Mesenchymal stem cell (in vitro differentiated cells and primary cell): ENCODE results near the gene COPB1.

Source experiments
- DNase-seq: peaks from one replicate; pipeline ENCODE4 v3.0.0-alpha.2; 2013
- H2AFZ ChIP-seq: one replicate; pipeline ENCODE4 v1.6.1; 2013; ENCODE audit warnings: low read depth, mild to moderate bottlenecking, control low read depth, inconsistent platforms, low read length, moderate library complexity
- H2AK5ac ChIP-seq: 2 replicates; pipeline ENCODE4 v1.6.1; 2013; ENCODE audit warnings: low read length, moderate library complexity, mild to moderate bottlenecking, inconsistent platforms; ENCODE audit not compliant: severe bottlenecking
- H2BK120ac ChIP-seq: one replicate; pipeline ENCODE4 v1.6.1; 2013; ENCODE audit warnings: low read depth, mild to moderate bottlenecking, inconsistent platforms, low read length, moderate library complexity
- H2BK12ac ChIP-seq, 2 experiments: one replicate each; pipeline ENCODE4 v1.6.1; 2013; ENCODE audit warnings: inconsistent platforms in 2 of 2, low read length in 2 of 2, mild to moderate bottlenecking in 2 of 2, moderate library complexity in 2 of 2, control low read depth in 1 of 2
- H2BK15ac ChIP-seq: one replicate; pipeline ENCODE4 v1.6.1; 2013; ENCODE audit warnings: mild to moderate bottlenecking, low read depth, inconsistent platforms; ENCODE audit not compliant: poor library complexity, severe bottlenecking
- H2BK5ac ChIP-seq: 2 replicates; pipeline ENCODE4 v1.6.1; 2013; ENCODE audit warnings: low read depth, mild to moderate bottlenecking, low read length, control low read depth, inconsistent platforms; ENCODE audit not compliant: poor library complexity, severe bottlenecking
- H3K14ac ChIP-seq, 2 experiments: one replicate each; pipeline ENCODE4 v1.6.1; 2013; ENCODE audit warnings: inconsistent platforms in 2 of 2, low read length in 2 of 2, control low read depth in 1 of 2, mild to moderate bottlenecking in 1 of 2, moderate library complexity in 1 of 2
- H3K18ac ChIP-seq, 2 experiments: one replicate each; pipeline ENCODE4 v1.6.1; 2013; ENCODE audit warnings: inconsistent platforms in 2 of 2, low read length in 2 of 2, control low read depth in 1 of 2, low read depth in 1 of 2, mild to moderate bottlenecking in 1 of 2
- H3K23ac ChIP-seq, 2 experiments: one replicate each; pipeline ENCODE4 v1.6.1; 2013; ENCODE audit warnings: inconsistent platforms in 2 of 2, low read length in 2 of 2, mild to moderate bottlenecking in 2 of 2, moderate library complexity in 2 of 2, control low read depth in 1 of 2
- H3K27ac ChIP-seq: 2 replicates; pipeline ENCODE4 v1.5.1; 2013; ENCODE audit warnings: mild to moderate bottlenecking, moderate library complexity, low read length, control low read depth, inconsistent platforms; ENCODE audit not compliant: poor library complexity, severe bottlenecking
- H3K27me3 ChIP-seq, 2 experiments: 2 replicates each; pipeline versions ENCODE4 v1.6.1 to v1.7.0; 2013; ENCODE audit warnings: low read length in 2 of 2, mild to moderate bottlenecking in 2 of 2, moderate library complexity in 2 of 2, control low read depth in 1 of 2, inconsistent platforms in 1 of 2; ENCODE audit not compliant: control insufficient read depth in 1 of 2, insufficient read depth in 1 of 2
- H3K36me3 ChIP-seq, 2 experiments: 2 replicates each; pipeline versions ENCODE4 v1.6.1 to v1.7.0; 2013; ENCODE audit warnings: low read length in 2 of 2, control low read depth in 1 of 2, inconsistent platforms in 1 of 2, low read depth in 1 of 2, mild to moderate bottlenecking in 1 of 2; ENCODE audit not compliant: insufficient read depth in 2 of 2, control insufficient read depth in 1 of 2
- H3K4ac ChIP-seq, 2 experiments: one replicate each; pipeline ENCODE4 v1.6.1; 2013; ENCODE audit warnings: inconsistent platforms in 2 of 2, low read length in 2 of 2, mild to moderate bottlenecking in 2 of 2, moderate library complexity in 2 of 2, control low read depth in 1 of 2, low read depth in 1 of 2
- H3K4me1 ChIP-seq: 2 replicates; pipeline ENCODE4 v1.6.1; 2013; ENCODE audit warnings: low read depth, low read length, control low read depth; ENCODE audit not compliant: control insufficient read depth, insufficient read depth
- H3K4me2 ChIP-seq: 2 replicates; pipeline ENCODE4 v1.6.1; 2013; ENCODE audit warnings: low read length, mild to moderate bottlenecking, inconsistent platforms; ENCODE audit not compliant: poor library complexity, severe bottlenecking
- H3K4me3 ChIP-seq, 2 experiments: 2 replicates each; pipeline versions ENCODE4 v1.5.1 to v1.7.0; 2013; ENCODE audit warnings: low read length in 2 of 2, mild to moderate bottlenecking in 2 of 2, control low read depth in 1 of 2, low read depth in 1 of 2; ENCODE audit not compliant: insufficient read depth in 1 of 2
- H3K79me1 ChIP-seq: replicated peaks from 2 replicates; pipeline ENCODE4 v1.6.1; 2013; ENCODE audit warnings: mild to moderate bottlenecking, control low read depth, low read length, inconsistent platforms; ENCODE audit not compliant: poor library complexity, severe bottlenecking
- H3K9ac ChIP-seq: 2 replicates; pipeline ENCODE4 v1.7.0; 2013; ENCODE audit warnings: mild to moderate bottlenecking, low read length, moderate library complexity
- H3K9me3 ChIP-seq: 2 replicates; pipeline ENCODE4 v1.7.0; 2013; ENCODE audit warnings: mild to moderate bottlenecking, low read length; ENCODE audit not compliant: control insufficient read depth
- H4K8ac ChIP-seq: one replicate; pipeline ENCODE4 v1.6.1; 2013; ENCODE audit warnings: inconsistent platforms, mild to moderate bottlenecking, low read length, moderate library complexity
- H4K91ac ChIP-seq: one replicate; pipeline ENCODE4 v1.6.1; 2013; ENCODE audit warnings: mild to moderate bottlenecking, low read length, inconsistent platforms
- WGBS: methylation state at CpG from one replicate; pipeline ENCODE4 v1.1.7; 2013; ENCODE audit warnings: mixed read lengths; 5-methylcytosine and 5-hydroxymethylcytosine counted together

Gene COPB1

DNA sequence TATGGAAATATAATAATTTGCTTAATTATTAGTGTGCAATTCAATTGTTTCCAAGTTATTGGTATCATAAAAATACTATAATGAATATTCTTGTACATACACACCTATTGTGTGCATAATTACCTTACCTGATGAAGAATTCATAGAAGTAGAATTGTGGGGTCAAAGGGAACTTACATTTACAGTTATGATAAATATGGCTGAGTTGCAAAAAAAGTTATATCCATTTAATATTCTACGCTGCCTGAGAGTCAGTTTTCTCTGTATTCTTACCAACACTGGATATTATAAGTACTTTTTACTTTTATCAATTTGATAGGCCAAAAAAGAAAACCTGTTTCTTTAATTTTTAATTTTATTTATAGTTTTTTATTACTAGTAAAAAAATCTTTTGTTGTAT is 22.6 kb upstream of the COPB1 start:
- Histone ChIP-seq H3K14ac (no peak overlapping the region), H3K79me1 (no peaks in the 10 kb centered on the region), H4K8ac (no peak overlapping the region), H3K4me3 (no peak overlapping the region), H2AFZ (no peak overlapping the region), H2AK5ac (no peak overlapping the region), H3K9ac (no peak overlapping the region), H3K23ac (no peak overlapping the region), H4K91ac (no peak overlapping the region), H2BK120ac (no peak overlapping the region), H2BK12ac (no peak overlapping the region), H3K4ac (no peak overlapping the region), H3K36me3 (peaks cover 3 to 13% of the 10 kb centered on the region in 2 experiments), H2BK5ac (no peak overlapping the region), H3K18ac (no peak overlapping the region), H2BK15ac (no peak overlapping the region), H3K4me2 (no peak overlapping the region), H3K9me3 (no peaks in the 10 kb centered on the region), H3K27ac (no peak overlapping the region), H3K4me1 (peaks cover 5% of the 10 kb centered on the region), H3K27me3 (no peaks in the 10 kb centered on the region)
- WGBS = no CpG with 5 or more reads among the region's 1 CpG
- no peak for DNase-seq

DNA sequence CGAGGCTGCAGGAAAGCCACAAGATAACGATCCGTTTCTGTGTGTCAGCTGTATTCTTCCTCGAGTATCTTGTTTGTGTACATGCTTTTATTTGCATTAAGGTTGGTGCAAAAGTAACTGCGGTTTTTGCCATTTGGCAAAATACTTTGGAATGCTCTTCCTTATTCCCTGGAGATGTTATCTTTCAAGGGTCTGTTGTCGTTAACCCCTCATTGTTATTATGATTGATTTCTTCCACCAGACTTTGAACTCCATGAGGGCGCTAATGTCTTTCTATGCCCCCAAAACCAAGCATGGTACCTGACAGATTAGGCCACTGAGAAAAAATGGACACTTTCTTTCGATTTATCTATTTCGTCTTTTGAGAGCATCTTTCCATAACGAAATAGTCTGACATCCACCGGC is 21.1 kb upstream of the COPB1 start:
- peak overlapping the region; percentile 68 for H3K4me2 ChIP-seq
- H2AK5ac ChIP-seq = no peak overlapping the region
- H3K36me3 ChIP-seq = peaks cover 7 to 27% of the 10 kb centered on the region in 2 experiments
- peak overlapping the region; percentile 35 for H3K27ac ChIP-seq
- H3K4ac ChIP-seq = no peak overlapping the region
- H3K79me1 ChIP-seq = peaks cover 4% of the 10 kb centered on the region
- no peaks in the 10 kb centered on the region for H3K9me3 ChIP-seq
- peaks cover 5% of the 10 kb centered on the region for H3K4me1 ChIP-seq
- H3K27me3 ChIP-seq = no peaks in the 10 kb centered on the region
- peak overlapping the region; percentile 45 for H4K8ac ChIP-seq
- no peak overlapping the region for H2BK5ac ChIP-seq
- H2BK120ac ChIP-seq = no peak overlapping the region
- peak overlapping the region; percentile 100 for H3K9ac ChIP-seq
- WGBS = 33% methylated on average over 11 of the region's 11 CpGs
- no peak for DNase-seq
- H3K23ac ChIP-seq = no peak overlapping the region
- H2BK12ac ChIP-seq = no peak overlapping the region
- H4K91ac ChIP-seq = peak overlapping the region; percentile 70
- H2BK15ac ChIP-seq = no peak overlapping the region
- H3K18ac ChIP-seq = peak overlapping the region; percentile 52 to 73
- peak overlapping the region in 1 of 2 experiments; percentile 61 for H3K14ac ChIP-seq
- peak overlapping the region; percentile 78 to 96 for H3K4me3 ChIP-seq
- H2AFZ ChIP-seq = peak overlapping the region; percentile 68

DNA sequence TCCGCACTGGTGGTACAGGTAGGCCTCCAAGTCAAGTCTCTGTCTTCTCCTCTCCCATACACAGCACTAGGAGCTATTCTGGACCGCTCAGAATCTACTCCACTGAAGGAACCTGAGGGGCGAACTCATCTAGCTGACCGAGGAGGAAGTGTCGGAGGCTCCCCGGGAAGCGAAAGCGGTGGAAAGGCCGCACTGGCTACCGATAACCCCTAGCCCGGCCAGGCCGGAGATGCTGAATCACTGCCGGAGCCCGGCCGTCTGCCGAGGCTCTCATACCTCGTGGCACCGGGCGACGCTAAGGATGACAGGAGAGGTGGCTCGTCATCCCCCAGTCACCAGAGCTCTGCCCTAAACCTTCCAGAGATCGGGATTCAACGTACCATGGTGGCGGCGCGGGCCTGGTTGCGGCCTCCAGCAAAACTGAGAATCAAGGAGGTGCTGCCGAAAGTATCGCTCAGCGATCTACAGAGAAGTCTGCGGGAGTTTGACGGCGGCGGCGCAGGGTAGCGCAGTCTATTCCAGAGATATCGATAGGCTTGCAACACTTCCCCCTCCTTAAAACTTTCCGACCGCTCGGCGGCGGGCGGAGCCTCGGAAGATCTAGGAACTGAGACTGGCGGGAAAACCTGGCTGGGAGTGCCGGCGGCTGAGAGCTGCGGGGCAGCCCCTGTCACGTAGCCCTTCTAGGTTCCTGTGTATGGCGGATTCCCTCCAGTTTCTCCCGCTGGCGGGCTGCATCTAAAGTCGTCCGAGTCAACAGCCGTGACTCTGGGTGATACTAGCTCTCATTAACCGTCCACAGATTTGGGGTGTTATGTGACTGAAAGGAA is 20.5 kb upstream of the COPB1 start, which contains the start of gene PSMA1:
PSMA1 (minus strand) TSS at position 470 of the 830 bp plus-strand sequence; CDS start at position 383, 87 bp downstream.
- under 1% methylated on average over 56 of the region's 56 CpGs for WGBS

GRCh38 chr11:14519597-14519916 is 19.9 kb upstream of the COPB1 start:
- Histone ChIP-seq H4K8ac (peak overlapping the region; percentile 71), H3K4me2 (peak overlapping the region; percentile 68), H2BK12ac (no peak overlapping the region), H3K9me3 (no peaks in the 10 kb centered on the region), H2BK120ac (peak overlapping the region; percentile 61), H3K4me1 (peaks cover 5% of the 10 kb centered on the region), H3K9ac (peak overlapping the region; percentile 100), H2BK15ac (no peak overlapping the region), H3K4me3 (peak overlapping the region; percentile 78 to 96), H3K14ac (no peak overlapping the region), H2AK5ac (no peak overlapping the region), H3K27ac (peak overlapping the region; percentile 95), H3K4ac (peak overlapping the region; percentile 96 to 98), H3K79me1 (peaks cover 4% of the 10 kb centered on the region), H2AFZ (no peak overlapping the region), H2BK5ac (peak overlapping the region; percentile 89), H3K23ac (no peak overlapping the region), H3K18ac (peak overlapping the region in 1 of 2 experiments; percentile 97), H3K36me3 (peaks cover 10 to 38% of the 10 kb centered on the region in 2 experiments), H3K27me3 (no peaks in the 10 kb centered on the region), H4K91ac (peak overlapping the region; percentile 96)
- no peak for DNase-seq
- WGBS = 2% methylated on average over 7 of the region's 10 CpGs

More for the DNA sequence above, 20.5 kb upstream of the COPB1 start, which contains the start of gene PSMA1:
- peaks cover 4% of the 10 kb centered on the region for H3K79me1 ChIP-seq
- peak within 1 kb of the TSS; percentile 100 for H3K9ac ChIP-seq
- peaks cover 10 to 32% of the 10 kb centered on the region in 2 experiments for H3K36me3 ChIP-seq
- peak within 1 kb of the TSS; percentile 71 for H4K8ac ChIP-seq
- H2AK5ac ChIP-seq = no peak within 1 kb of the TSS
- peak within 1 kb of the TSS; percentile 96 to 98 for H3K4ac ChIP-seq
- peak; percentile 97 for DNase-seq
- no peaks in the 10 kb centered on the region for H3K9me3 ChIP-seq
- peak within 1 kb of the TSS; percentile 95 for H3K27ac ChIP-seq
- no peak within 1 kb of the TSS for H2BK15ac ChIP-seq
- H2AFZ ChIP-seq = peak within 1 kb of the TSS; percentile 68
- peak within 1 kb of the TSS in 1 of 2 experiments; percentile 86 for H3K23ac ChIP-seq
- H3K4me1 ChIP-seq = peaks cover 5% of the 10 kb centered on the region
- H4K91ac ChIP-seq = peak within 1 kb of the TSS; percentile 96
- H2BK5ac ChIP-seq = peak within 1 kb of the TSS; percentile 89
- H3K27me3 ChIP-seq = no peaks in the 10 kb centered on the region
- peak within 1 kb of the TSS; percentile 90 to 97 for H3K18ac ChIP-seq
- peak within 1 kb of the TSS in 1 of 2 experiments; percentile 93 for H3K14ac ChIP-seq
- peak within 1 kb of the TSS; percentile 68 for H3K4me2 ChIP-seq
- peak within 1 kb of the TSS; percentile 78 to 96 for H3K4me3 ChIP-seq
- peak within 1 kb of the TSS in 1 of 2 experiments; percentile 58 for H2BK12ac ChIP-seq
- peak within 1 kb of the TSS; percentile 61 for H2BK120ac ChIP-seq
